RWPE1 (cell line): ENCODE data around the gene TTI1.

Experiments
- CTCF ChIA-PET: fragments of 350-600 bp; sonication (Branson Sonifier 250); formaldehyde crosslinking; extraction: SDS; loops from one replicate; lab custom pipeline; 2021; lab: Yijun Ruan, JAX
- POLR2A ChIA-PET: fragments of 400-600 bp; formaldehyde crosslinking; extraction: SDS; loops from one replicate; lab custom pipeline; 2020; ENCODE audit warnings: antibody characterized with exemption; ENCODE audit not compliant: low non-redundant PET; lab: Yijun Ruan, JAX
- DNase-seq: peaks from one replicate; pipeline ENCODE4 v3.0.0; 2012; ENCODE audit warnings: low spot score
- H3K27ac ChIP-seq: fragments of 450-650 bp; 2 replicates; pipeline ENCODE4 v1.5.1; 2017
- CTCF ChIP-seq: fragments of 450-650 bp; conservative IDR thresholded peaks from 2 replicates; pipeline ENCODE4 v1.5.1; 2017; ENCODE audit warnings: low read depth, mild to moderate bottlenecking

The TTI1 gene

GRCh38 chr20:38023181-38024001 lies 9.9 kb downstream of the TTI1 start:
- ChIA-PET POLR2A (no interaction called here), CTCF (no interaction called here)
- DNase-seq, result no peak
- H3K27ac ChIP-seq, result no peak overlapping the region
- TF ChIP-seq CTCF, result no peak

DNA sequence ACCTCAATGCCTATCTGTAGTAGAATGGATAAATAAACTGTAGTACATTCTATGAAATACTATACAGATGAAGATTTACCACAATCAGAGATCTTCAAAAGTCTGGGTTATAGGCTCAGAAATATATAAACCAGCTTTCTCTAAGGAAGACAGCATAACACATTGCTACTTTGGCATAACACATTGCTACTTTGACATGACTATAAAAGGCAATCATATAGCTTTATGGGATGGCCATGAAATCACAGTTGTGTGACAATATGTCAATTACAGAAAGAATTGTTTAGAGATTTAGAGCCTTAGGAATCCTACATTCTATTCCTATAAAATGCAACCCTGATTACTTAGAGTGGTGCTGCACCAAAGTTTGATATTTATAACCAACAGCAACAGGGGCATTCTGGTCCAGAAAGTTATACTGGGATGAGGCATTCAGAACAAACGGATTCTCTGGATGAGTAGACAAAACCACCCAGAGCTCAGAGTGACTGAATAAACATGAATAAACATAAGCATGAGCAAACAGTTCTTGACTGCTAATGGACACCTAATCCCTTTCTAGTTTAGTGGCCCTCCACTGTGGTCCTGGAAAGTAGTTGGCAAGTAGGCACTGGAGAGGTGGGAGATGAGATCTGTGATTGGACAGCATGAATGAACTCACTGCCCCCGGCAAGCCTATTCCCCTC lies 12.0 kb downstream of the TTI1 start:
- ChIA-PET CTCF (interaction anchor here (0.7 kb wide), 1 partner anchor 200 kb away, joined by 3 read pairs; no protein-coding TSS in a partner anchor), POLR2A (interaction anchor here (0.6 to 1.7 kb wide), 2 partner anchors 12 to 770 kb away, joined by 3 to 6 read pairs; partner anchors contain the start of gene TTI1)
- no peak for DNase-seq
- no peak overlapping the region for H3K27ac ChIP-seq
- TF ChIP-seq CTCF, result no peak

DNA sequence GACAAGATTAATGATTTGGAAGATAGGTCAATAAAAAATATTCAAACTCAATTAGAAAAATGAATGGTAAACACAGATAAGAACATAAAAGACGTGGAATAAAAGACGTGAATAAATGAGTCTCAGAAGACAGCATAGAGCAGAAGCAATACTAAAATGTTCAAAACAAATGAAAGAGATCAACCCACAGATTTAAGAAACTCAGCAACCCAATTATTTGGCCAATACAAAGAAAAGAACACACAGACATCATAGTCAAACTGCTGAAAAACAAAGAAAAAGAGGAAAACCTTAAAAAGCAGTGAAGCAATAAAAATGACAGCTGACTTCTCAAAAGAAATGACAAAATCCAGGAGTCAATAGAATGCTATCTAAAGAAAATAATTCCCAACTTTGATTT lies 14.9 kb downstream of the TTI1 start:
- ChIA-PET CTCF (interaction anchor here (0.6 to 0.7 kb wide), 2 partner anchors 132 to 203 kb away, joined by 3 to 6 read pairs; no protein-coding TSS in a partner anchor), POLR2A (no interaction called here)
- DNase-seq, result no peak
- TF ChIP-seq CTCF, result no peak
- no peak overlapping the region for H3K27ac ChIP-seq

GRCh38 chr20:38017959-38018358 lies 15.3 kb downstream of the TTI1 start:
- TF ChIP-seq CTCF, result no peak
- H3K27ac ChIP-seq, result no peak overlapping the region
- ChIA-PET CTCF (interaction anchor here (0.7 kb wide), 1 partner anchor 132 kb away, joined by 6 read pairs; no protein-coding TSS in a partner anchor), POLR2A (no interaction called here)
- DNase-seq, result no peak

GRCh38 chr20:38013887-38014286 lies 19.4 kb downstream of the TTI1 start:
- CTCF ChIA-PET, result no interaction called here
- no peak for TF ChIP-seq CTCF
- POLR2A ChIA-PET, result no interaction called here
- DNase-seq, result no peak
- H3K27ac ChIP-seq, result no peak overlapping the region

- no peak for TF ChIP-seq CTCF
- ChIA-PET CTCF (interaction anchor here (0.6 to 0.9 kb wide), 2 partner anchors 18 to 20 kb away, joined by 3 to 4 read pairs; no protein-coding TSS in a partner anchor), POLR2A (no interaction called here)
- no peak overlapping the region for H3K27ac ChIP-seq
- DNase-seq, result no peak
These were observed 20.9 kb downstream of the TTI1 start for GRCh38 chr20:38012332-38012731.
